Mesothelial cell of epicardium (in vitro differentiated cells): Measurements from ENCODE around the gene RARB. TPM values are rescaled to one million over a fixed set of nuclear protein-coding genes. Genes with fewer than 3 reads are reported as not detected.

ENCODE experiments used
- DNase-seq, 2 experiments: peaks; one replicate each; pipeline ENCODE4 v3.0.0; 2021; ENCODE audit warnings: low spot score in 2 of 2; ENCODE audit not compliant: unreplicated experiment in 2 of 2
- H3K27ac Mint-ChIP-seq: 2 replicates; pipeline ENCODE4 v1.8.0; 2021; ENCODE audit warnings: mixed read lengths
- H3K27me3 Mint-ChIP-seq: 2 replicates; pipeline ENCODE4 v1.8.0; 2021; ENCODE audit warnings: low read depth, mixed read lengths
- H3K36me3 Mint-ChIP-seq: 2 replicates; pipeline ENCODE4 v1.8.0; 2021; ENCODE audit warnings: mixed read lengths
- H3K4me1 Mint-ChIP-seq: 2 replicates; pipeline ENCODE4 v1.8.0; 2021; ENCODE audit warnings: mixed read lengths
- H3K4me3 Mint-ChIP-seq: 2 replicates; pipeline ENCODE4 v1.8.0; 2021; ENCODE audit warnings: mild to moderate bottlenecking, moderate library complexity, mixed read lengths
- H3K9me3 Mint-ChIP-seq: 2 replicates; pipeline ENCODE4 v1.8.0; 2021; ENCODE audit warnings: mixed read lengths
- CTCF ChIP-seq: fragments of 200-600 bp; sonication (generic); IDR thresholded peaks from one replicate; pipeline ENCODE4 v1.5.0; 2021; ENCODE audit warnings: antibody characterized with exemption; ENCODE audit not compliant: unreplicated experiment
- total RNA-seq: library from RNA; stranded (reverse); gene quantifications from 3 replicates; pipeline ENCODE4 v1.2.1, GENCODE V29; 2021

RARB gene
- total RNA-seq, 1 donor from 2014 or later: 117 TPM

DNA sequence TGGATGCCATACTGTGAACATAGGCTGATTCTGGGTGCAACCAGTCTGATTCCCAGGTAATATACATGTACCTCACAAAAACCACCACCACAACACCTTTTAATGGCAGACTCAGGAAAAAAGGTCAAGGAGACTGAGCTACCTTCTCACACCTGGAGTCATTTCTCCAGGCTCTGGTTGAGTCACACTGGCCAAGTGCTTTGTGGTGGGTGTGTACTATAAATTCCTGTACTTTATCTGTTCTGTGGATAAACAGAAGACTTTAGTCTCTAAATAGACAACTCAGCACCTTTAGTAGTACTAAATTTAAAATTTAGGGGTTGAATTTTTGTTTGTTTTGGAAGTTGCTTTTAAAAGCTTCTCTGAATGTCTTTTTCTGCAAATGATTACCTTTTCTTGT, 190.0 kb downstream of the RARB start:
- no peaks in the 10 kb centered on the region for H3K27me3 Mint-ChIP-seq
- H3K36me3 Mint-ChIP-seq: peaks cover 35% of the 10 kb centered on the region
- DNase-seq: no peak
- peaks cover 5% of the 10 kb centered on the region for H3K9me3 Mint-ChIP-seq
- peaks cover 7% of the 10 kb centered on the region for H3K4me1 Mint-ChIP-seq
- no peak for TF ChIP-seq CTCF
- H3K4me3 Mint-ChIP-seq: no peak overlapping the region
- H3K27ac Mint-ChIP-seq: peak overlapping the region; percentile 9

GRCh38 chr3:25619382-25619781, 191.3 kb downstream of the RARB start:
- DNase-seq: no peak
- Mint-ChIP-seq H3K4me3 (no peak overlapping the region), H3K4me1 (peaks cover 7% of the 10 kb centered on the region), H3K9me3 (peaks cover 5% of the 10 kb centered on the region), H3K27ac (peak overlapping the region; percentile 41), H3K36me3 (peaks cover 43% of the 10 kb centered on the region), H3K27me3 (no peaks in the 10 kb centered on the region)
- TF ChIP-seq CTCF: no peak

DNA sequence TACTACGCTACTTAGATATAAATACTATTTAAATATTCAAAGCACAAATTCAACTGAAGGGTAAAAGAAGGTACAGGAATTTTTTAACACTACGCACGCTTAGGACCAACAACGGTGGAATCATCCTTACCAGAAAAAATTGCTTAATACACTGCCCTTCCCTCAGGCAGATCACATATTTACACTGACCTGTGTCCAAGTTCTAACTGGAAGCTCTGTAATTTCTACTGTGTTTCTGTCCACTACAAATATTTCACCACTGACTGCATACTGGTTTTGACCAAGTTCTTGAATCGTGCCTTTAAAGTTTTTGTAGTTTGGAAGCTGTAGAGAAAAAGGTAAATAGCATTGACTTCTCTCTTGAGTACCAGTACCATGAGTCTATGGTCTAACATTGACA, 192.4 kb downstream of the RARB start:
- peaks cover 7% of the 10 kb centered on the region for H3K4me1 Mint-ChIP-seq
- H3K27ac Mint-ChIP-seq: no peak overlapping the region
- H3K9me3 Mint-ChIP-seq: peaks cover 5% of the 10 kb centered on the region
- no peak for TF ChIP-seq CTCF
- no peak overlapping the region for H3K4me3 Mint-ChIP-seq
- no peaks in the 10 kb centered on the region for H3K27me3 Mint-ChIP-seq
- no peak for DNase-seq
- peaks cover 52% of the 10 kb centered on the region for H3K36me3 Mint-ChIP-seq

- Mint-ChIP-seq H3K9me3 (peaks cover 5% of the 10 kb centered on the region), H3K4me3 (no peak overlapping the region), H3K27me3 (no peaks in the 10 kb centered on the region), H3K4me1 (peaks cover 7% of the 10 kb centered on the region), H3K36me3 (peaks cover 56% of the 10 kb centered on the region), H3K27ac (no peak overlapping the region)
- no peak for DNase-seq
- TF ChIP-seq CTCF: no peak
Measured at GRCh38 chr3:25621087-25621486, 193.0 kb downstream of the RARB start.

DNA sequence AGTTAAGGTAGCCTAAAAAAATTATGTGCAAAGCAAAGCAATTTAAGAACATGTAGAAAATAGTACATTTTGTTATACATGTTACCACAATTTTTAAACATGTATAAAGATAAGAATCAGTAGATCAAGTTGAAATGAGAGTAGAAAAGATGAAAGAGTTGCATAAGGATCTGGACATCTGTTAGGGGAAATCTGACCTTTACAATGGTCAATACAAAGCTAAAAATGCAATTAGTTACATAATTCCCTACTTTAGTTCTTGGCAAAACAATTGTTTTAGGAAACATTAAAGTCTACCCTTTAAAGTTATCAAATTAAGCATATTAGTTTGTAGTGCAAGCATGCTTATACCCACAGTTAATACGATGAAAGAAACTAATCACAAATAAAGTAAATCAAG, 203.9 kb downstream of the RARB start:
- no peaks in the 10 kb centered on the region for H3K27me3 Mint-ChIP-seq
- H3K9me3 Mint-ChIP-seq: no peaks in the 10 kb centered on the region
- H3K36me3 Mint-ChIP-seq: peaks cover 42% of the 10 kb centered on the region
- H3K27ac Mint-ChIP-seq: no peak overlapping the region
- no peak for TF ChIP-seq CTCF
- no peaks in the 10 kb centered on the region for H3K4me1 Mint-ChIP-seq
- no peak overlapping the region for H3K4me3 Mint-ChIP-seq
- DNase-seq: no peak

GRCh38 chr3:25633919-25634318, 205.9 kb downstream of the RARB start:
- H3K4me3 Mint-ChIP-seq: no peak overlapping the region
- no peak for TF ChIP-seq CTCF
- peaks cover 43% of the 10 kb centered on the region for H3K36me3 Mint-ChIP-seq
- H3K9me3 Mint-ChIP-seq: no peaks in the 10 kb centered on the region
- H3K4me1 Mint-ChIP-seq: no peaks in the 10 kb centered on the region
- no peaks in the 10 kb centered on the region for H3K27me3 Mint-ChIP-seq
- no peak for DNase-seq
- H3K27ac Mint-ChIP-seq: no peak overlapping the region
